Effector CD8-positive, alpha-beta T cell (primary cell): ENCODE measurements around the gene NKIRAS2.

Source experiments
- DNase-seq: peaks from one replicate; lab custom pipeline; 2025; lab: John Stamatoyannopoulos, UW

NKIRAS2 gene

DNA sequence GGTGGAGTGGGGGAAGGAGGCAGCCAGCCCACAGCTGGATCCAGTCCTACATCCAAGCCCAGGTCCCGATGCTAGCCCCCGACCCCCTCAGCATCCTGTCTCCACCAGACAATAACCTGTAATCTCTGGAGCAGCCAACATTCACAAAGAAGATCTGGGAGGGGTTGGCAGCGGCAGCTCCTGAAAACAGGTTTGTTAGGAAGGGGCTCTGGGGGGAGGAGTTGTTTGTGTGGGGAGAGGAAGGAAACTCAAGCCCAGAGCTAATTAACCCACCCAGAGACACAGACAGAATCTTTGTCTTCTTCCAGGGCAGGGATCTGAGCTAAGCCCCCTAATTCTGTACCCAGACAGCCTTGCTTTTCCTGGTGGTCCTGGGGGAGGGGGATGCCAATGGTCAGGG is 35.1 kb downstream of the NKIRAS2 start:
- DNase-seq = no peak

- DNase-seq = no peak
Observed at GRCh38 chr17:42055496-42055895, 35.6 kb downstream of the NKIRAS2 start.

GRCh38 chr17:42056635-42057034 is 36.7 kb downstream of the NKIRAS2 start:
- no peak for DNase-seq

DNA sequence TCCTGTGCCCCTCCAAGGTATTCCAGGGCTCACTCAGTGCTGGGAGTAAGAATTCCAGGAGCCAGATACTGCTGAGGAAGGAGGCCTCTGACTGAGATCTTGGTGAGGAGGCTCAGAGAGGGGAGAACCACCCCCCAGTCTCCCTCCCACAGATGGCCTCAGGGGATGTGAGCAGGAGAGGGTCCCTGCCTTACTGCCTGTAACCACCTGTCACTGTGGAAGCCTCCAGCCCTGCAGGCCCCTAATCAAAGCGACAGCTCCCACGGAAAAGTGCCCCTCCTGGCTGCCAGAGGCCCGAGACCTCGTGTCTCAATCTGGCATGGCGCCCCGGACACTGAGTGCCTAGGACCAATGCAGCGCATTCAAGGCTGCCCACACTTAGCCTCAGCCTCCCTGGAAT is 38.2 kb downstream of the NKIRAS2 start:
- no peak for DNase-seq

- no peak for DNase-seq
Observed at GRCh38 chr17:42059815-42060214, 39.9 kb downstream of the NKIRAS2 start.

DNA sequence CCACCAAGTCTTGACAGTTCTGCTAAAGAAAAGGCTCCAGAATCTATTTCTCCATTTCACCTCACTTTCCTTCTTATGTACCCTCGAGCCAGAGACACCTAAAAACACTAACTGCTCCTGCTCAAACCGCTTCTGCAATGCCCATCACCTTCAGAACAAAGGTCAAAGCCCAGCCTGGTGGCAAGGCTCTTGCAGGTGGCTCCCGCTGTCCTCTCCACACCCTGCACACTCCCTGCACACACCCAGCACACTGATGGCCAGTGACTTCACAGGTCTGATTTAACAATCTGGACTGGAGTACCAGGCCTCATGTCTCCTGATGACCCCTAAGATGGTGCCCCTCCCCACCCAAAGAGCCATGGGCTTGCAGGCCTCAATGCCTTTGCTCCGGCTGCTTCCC is 40.3 kb downstream of the NKIRAS2 start:
- DNase-seq = no peak

DNA sequence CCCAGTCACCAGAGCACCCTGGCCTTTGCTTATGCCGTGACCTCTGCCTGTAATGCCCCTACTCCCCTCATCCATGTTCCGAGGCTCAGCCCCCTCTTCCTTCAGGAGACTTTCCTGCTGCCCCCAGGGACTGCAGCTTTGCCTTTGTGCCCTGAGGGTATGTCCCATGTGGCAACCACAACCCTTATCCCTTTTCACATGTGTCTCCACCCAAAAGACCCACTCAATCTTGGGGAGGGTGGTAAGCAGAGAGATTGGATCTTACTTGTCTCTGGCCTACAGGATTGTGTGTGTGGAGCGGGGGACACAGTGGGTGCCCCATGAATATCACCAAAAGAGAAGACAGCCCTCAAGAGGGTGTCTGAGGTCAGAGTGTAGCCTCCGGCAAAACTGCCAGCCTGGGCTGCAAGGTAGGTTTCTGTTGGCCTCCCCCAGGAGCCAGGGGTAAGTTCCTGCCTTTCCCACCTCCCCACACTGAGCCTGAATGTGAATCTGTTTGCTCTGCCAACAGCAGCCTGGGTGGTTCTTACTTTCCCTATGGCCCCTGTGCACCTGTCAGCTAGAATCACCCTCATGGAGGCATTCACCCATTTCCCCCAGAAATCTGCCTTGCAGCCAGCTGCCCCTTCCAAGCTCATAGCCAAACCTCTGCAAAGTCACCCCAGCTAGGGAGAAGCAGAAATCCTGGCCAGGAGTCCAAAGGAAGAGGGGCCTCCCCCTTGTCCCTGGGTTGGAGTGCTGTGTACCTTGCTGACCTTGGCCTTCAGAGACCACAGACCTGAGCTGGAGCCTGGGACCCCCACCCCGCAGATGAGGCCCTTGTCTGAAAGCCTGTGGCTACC is 42.0 kb downstream of the NKIRAS2 start:
- no peak for DNase-seq

DNA sequence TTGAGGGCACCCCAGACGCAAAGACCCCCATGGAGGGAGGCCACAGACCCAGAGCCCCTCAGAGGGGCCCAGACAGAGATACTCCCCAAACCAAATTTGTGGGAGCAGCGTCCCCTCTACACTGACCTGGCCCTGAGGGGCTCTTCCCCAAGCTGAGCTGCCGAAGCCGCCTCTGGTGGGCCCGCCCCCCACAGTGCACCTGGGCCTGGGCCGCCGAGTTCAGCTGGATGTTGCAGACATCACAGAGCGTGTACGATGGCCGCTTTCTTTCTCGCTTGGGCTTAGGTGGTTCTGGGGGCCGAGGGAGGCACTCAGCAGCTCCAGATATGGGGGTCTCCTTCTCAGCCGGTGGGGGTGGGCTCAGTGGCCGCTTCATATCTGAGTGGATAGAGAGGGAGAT is 42.8 kb downstream of the NKIRAS2 start:
- no peak for DNase-seq

GRCh38 chr17:42065201-42065600 is 45.3 kb downstream of the NKIRAS2 start:
- DNase-seq = no peak

- DNase-seq = peak; percentile 59
Observed at GRCh38 chr17:42067371-42068091, 47.6 kb downstream of the NKIRAS2 start.

- DNase-seq = no peak
Observed at GRCh38 chr17:42068979-42069378, 49.1 kb downstream of the NKIRAS2 start.

- DNase-seq = no peak
Observed at GRCh38 chr17:42071810-42072209, 51.9 kb downstream of the NKIRAS2 start.

DNA sequence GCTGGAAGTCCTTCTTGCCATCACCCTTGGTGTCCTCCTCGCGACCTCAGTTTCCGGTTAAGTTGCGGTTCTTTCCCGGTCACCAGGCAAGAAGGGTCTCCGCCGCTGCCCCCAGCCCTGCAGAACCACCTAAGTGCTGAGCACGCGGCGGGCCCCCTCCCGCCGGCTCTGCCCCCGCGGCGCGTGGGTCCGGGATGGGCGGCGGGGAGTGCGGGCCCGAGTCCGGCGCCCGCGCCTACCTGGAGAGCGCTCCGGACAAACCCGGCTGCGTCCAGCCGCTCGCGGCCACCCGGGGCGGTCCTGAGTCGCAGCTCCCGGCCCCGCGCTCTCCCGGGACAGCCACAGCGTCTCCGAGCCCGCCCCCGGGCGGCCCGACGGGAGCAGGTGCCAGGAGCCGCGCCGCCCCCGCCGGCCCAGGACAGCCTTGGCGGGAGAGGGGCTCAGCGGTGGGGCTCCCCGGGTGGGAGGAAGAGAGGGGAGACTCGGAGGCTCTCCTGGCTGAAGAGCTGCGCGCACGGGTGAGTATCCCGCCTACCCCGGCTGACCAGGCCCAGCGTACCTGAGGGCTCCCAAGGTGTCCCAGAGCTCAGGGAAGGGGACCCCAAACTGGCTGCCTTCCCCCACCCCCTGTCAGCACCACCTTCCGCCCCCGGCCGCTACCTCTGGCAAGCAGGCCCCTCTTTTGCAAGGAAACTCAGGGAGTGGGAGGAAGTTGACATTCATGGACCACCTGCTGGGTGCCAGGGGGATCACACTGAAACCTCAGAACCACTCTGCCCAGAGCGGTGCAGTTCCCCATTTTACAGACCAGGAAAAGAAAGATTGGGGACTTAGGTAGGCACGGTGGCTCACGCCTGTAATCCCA is 52.7 kb downstream of the NKIRAS2 start:
- DNase-seq = no peak
